A673 (cell line): ENCODE results near the gene ARHGEF40.

Source experiments
- CTCF ChIP-seq: fragments of 300-800, 200-600 bp; sonication (generic); conservative IDR thresholded peaks from 2 replicates; pipeline ENCODE4 v1.5.1; 2017; ENCODE audit warnings: low read depth, mild to moderate bottlenecking, antibody characterized with exemption, low read length, moderate library complexity, mixed read lengths
- EZH2 ChIP-seq: fragments of 200-600 bp; sonication (generic); IDR thresholded peaks from 2 replicates; pipeline ENCODE4 v1.6.1; 2017; ENCODE audit warnings: borderline replicate concordance, low read depth, mild to moderate bottlenecking, mixed read lengths, antibody characterized with exemption, low read length; ENCODE audit not compliant: poor library complexity, severe bottlenecking

- TF ChIP-seq CTCF (no peak), EZH2 (no peak)
These were observed 43.3 kb downstream of the ARHGEF40 start for GRCh38 chr14:21113369-21113768.
